PFSK-1 (cell line): Measurements from ENCODE around the gene STK39.

Experiments
- FOXP2 ChIP-seq: optimal IDR thresholded peaks from 2 replicates; pipeline ENCODE3; 2011; ENCODE audit warnings: borderline replicate concordance, control low read depth, inconsistent platforms; ENCODE audit not compliant: insufficient read depth; ENCODE audit errors: extremely low read length, extremely low read depth
- POLR2AphosphoS5 ChIP-seq: IDR thresholded peaks from 2 replicates; pipeline ENCODE4 v1.6.1; 2012; ENCODE audit warnings: low read depth, mild to moderate bottlenecking, control low read depth, low read length, moderate library complexity
- REST ChIP-seq, 2 experiments: IDR thresholded peaks; 2 replicates each; pipeline versions ENCODE4 v1.6.1 to v1.8.0; 2011 to 2012; ENCODE audit warnings: low read depth in 2 of 2, low read length in 2 of 2, control low read depth in 1 of 2, inconsistent platforms in 1 of 2, mild to moderate bottlenecking in 1 of 2, moderate library complexity in 1 of 2; ENCODE audit not compliant: insufficient read depth in 1 of 2

GRCh38 chr2:167933097-167933814 is 314.1 kb downstream of the STK39 start:
- TF ChIP-seq POLR2AphosphoS5 (no peak), FOXP2 (no peak), REST (IDR thresholded peaks at IDR 0.05; ENCODE audit: insufficient read depth in 1 of 2, low read depth in 2 of 2, low read length in 2 of 2) (no peak)
